Endometrial microvascular endothelial cells (primary cell): ENCODE measurements around the gene ANKRD33B. TPM values are rescaled to one million over a fixed set of nuclear protein-coding genes. Genes with fewer than 3 reads are reported as not detected.

Source experiments
- in situ Hi-C: cut with HindIII; loops from 2 replicates; pipeline ENCODE4 v1.10.0; 2017; ENCODE audit warnings: low sequenced_read_pairs, low pct_unique_long_range_greater_than_20kb; ENCODE audit errors: inconsistent ontology term
- total RNA-seq: library from RNA; depleted of rRNA; stranded (reverse); fragments of >200 nt; gene quantifications from one replicate; pipeline ENCODE4 v1.2.3, GENCODE V29; 2015; ENCODE audit errors: inconsistent ontology term

The ANKRD33B gene
- total RNA-seq, 1 donor from 2014 or later = 4.7 TPM

- in situ Hi-C loops = no loop called here
Observed at GRCh38 chr5:10639846-10640368, 76.0 kb downstream of the ANKRD33B start.

- in situ Hi-C loops = no loop called here
Observed at GRCh38 chr5:10642367-10642766, 78.5 kb downstream of the ANKRD33B start.

DNA sequence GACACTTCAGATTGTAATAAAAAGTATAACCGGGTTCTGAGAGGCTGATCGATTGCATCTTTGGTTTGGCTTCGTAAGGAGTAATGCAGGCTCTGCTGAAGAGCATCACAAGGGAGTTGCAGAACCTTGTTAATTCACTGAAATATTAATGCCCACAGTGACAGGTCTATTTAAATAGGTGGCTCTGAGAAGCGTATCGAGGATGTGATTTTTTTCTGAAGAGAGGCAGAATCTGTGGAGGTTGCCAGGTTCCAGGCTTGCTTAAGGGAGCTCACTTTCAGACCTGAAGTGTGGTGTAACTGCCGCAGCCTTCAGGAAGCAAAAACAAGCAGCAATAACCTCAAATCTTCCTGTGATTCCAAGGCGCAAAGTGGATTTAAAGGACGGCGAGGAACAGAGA is 80.3 kb downstream of the ANKRD33B start:
- in situ Hi-C loops = no loop called here

DNA sequence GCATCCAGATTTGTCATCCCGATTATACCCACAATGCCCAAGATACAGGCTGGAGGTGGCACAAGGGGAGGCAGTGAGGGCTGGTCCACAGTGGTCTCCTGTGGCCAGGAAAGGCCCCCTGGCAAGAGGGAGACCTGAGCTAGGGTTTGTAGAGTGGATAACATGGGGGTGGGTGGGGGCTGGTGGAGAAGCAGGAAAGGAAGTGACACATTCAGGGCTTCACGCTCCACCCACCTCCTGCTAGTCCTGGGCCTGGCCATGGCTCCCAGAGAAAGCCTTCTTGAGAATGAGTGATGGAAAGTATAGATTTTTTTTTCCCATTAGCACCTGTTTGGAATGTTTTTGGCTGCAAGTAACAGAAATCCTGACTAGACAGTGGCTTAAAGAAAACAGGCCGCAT is 81.3 kb downstream of the ANKRD33B start:
- in situ Hi-C loops = no loop called here

- in situ Hi-C loops = no loop called here
Observed at GRCh38 chr5:10645671-10646070, 81.8 kb downstream of the ANKRD33B start.

DNA sequence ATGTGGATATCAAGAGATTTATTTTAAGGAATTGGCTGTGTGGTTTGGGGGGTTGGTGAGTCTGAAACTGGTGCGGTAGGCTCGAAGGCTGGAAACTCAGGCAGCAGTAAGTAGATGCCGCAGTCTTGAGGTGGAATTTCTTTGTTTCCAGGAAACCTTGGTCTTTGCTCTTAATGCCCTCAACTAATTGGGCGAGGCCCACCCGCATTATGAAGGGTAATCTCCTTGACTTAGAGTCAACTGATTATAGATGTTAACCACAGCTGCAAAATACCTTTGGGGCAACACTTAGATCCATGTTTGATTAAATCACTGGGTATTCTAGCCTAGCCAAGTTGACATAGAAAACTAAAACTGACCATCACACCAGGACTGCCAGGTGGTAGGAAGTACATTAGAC is 83.8 kb downstream of the ANKRD33B start:
- in situ Hi-C loops = no loop called here

DNA sequence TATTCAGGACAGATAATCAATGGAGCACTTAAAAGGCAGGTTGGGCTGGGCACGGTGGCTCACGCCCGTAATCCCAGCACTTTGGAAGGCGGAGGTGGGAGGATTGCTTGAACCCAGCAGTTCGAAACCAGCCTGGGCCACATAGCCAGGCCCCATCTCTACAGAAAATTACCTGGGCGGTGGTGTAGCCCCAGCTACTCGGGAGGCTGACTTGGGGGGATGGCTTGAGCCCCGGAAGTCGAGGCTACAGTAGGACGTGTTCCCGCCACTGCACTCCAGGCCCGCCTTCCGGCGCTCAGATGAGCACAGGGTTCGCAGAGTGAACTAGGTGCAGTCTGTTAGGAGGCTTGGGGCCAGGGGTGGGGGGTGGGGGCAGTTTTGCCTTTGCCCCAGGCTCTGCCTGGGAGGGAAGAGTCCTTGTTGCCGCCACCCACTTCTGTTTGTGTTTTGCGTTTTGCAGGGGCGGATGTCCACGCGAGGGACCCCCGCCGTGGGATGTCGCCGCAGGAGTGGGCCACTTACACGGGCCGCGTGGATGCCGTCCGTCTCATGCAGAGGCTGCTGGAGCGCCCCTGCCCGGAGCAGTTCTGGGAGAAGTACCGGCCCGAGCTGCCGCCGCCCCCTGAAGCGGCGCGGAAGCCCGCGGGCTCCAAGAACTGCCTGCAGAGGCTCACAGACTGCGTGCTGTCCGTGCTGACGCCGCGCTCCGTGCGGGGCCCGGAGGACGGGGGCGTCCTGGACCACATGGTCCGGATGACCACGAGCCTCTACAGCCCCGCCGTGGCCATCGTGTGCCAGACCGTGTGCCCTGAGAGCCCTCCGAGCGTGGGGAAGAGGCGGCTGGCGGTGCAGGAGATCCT is 85.2 kb downstream of the ANKRD33B start:
- in situ Hi-C loops = no loop called here

DNA sequence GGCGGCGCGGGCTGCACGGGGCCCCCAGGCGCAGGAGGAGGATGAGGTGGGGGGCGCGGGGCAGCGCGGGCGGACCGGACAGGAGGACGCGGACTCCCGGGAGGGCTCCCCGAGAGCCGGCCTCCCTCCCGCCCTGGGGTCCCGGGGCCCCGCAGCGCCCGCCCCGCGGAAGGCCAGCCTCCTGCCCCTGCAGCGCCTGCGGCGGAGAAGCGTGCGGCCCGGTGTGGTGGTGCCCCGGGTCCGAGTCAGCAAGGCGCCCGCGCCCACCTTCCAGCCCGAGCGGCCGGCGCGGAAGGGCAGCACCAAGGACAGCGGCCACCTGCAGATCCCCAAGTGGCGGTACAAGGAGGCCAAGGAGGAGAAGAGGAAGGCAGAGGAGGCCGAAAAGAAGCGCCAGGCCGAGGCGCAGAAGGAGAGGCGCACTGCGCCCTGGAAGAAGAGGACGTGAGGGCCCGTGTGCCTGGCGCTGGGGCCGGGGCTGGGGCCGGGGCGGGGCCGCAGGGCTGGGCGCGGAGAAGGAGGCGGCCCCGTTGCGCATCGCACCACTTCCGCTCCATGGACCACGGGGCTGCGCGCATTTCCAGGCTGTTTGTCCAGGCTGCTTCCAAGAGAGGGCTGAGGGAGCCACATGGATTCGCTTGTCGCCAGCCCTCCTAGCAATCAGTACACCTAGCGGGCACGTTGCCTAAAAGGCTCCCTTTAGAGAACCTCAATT is 86.0 kb downstream of the ANKRD33B start:
- in situ Hi-C loops = no loop called here

GRCh38 chr5:10652151-10652550 is 88.3 kb downstream of the ANKRD33B start:
- in situ Hi-C loops = no loop called here

DNA sequence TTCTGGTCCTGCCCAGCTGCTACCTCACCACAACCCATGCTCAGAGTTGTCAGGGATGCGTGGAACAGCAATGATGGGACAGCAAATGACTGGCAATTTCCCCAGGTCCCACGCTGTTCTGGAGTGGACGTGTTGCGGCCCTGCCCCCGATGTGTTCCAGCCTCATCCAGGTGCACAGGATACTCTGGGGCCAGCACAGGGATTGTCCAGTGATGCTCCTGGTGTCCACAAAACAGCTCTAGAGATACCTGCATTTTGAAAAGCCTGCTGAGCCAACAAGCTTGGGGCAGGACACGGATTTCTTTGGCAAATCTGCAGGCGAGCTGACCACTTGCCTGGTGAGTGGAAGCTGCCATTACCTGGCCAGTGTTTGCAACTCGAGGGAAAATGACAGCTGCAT is 88.7 kb downstream of the ANKRD33B start:
- in situ Hi-C loops = no loop called here

DNA sequence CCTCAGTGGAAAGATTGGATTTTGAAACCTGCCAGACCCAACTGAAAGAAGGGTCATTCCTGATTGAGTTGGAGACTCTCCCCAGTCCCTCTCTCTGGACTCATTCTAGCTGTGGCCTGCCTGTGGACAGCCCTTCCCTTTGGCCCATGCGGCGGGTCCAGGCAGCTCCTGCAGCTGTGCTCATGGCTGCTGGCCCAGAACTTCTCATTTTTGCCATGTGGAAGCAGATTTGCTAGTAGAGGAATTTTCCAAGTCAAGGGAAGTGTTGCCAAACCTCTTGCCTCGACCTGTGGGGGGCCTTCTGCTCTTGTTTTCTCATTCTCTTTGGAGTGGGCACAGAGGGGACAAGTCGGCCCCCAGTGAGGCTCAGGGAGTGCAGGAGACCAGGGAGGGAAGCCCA is 89.2 kb downstream of the ANKRD33B start:
- in situ Hi-C loops = no loop called here

DNA sequence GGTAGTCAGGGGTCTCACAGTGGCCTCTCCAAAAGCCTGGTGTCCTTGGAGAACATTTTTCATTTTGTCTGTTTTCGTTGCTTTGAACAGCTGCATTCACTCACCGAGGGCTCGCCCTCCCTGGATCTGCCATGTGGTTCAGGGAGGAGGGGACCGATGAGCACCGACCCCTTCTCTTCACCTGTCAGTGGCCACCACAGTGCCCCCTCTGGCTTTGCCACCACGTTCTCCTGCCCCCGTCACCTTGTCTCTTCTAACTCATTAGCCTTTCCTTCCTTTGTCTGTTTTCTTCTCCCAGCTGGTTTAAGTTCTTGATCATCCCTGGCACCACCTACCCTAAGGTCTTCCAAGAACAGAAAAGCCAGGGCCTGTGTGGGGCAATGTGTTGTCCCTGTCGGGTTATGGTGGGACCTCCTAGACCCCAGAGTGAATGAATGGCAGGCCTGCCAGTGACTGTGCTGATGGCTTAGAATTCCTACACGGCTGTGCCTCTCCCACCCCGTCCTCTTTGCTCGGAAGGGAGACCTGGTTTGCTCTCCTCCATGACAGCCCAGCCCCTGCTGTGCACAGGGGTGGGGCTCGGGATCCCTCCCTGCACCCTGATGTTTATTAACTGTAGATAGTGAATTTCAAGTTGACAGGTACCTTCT is 90.0 kb downstream of the ANKRD33B start:
- in situ Hi-C loops = no loop called here

- in situ Hi-C loops = no loop called here
Observed at GRCh38 chr5:10654566-10654965, 90.7 kb downstream of the ANKRD33B start.

- in situ Hi-C loops = no loop called here
Observed at GRCh38 chr5:10655161-10655971, 91.5 kb downstream of the ANKRD33B start.

DNA sequence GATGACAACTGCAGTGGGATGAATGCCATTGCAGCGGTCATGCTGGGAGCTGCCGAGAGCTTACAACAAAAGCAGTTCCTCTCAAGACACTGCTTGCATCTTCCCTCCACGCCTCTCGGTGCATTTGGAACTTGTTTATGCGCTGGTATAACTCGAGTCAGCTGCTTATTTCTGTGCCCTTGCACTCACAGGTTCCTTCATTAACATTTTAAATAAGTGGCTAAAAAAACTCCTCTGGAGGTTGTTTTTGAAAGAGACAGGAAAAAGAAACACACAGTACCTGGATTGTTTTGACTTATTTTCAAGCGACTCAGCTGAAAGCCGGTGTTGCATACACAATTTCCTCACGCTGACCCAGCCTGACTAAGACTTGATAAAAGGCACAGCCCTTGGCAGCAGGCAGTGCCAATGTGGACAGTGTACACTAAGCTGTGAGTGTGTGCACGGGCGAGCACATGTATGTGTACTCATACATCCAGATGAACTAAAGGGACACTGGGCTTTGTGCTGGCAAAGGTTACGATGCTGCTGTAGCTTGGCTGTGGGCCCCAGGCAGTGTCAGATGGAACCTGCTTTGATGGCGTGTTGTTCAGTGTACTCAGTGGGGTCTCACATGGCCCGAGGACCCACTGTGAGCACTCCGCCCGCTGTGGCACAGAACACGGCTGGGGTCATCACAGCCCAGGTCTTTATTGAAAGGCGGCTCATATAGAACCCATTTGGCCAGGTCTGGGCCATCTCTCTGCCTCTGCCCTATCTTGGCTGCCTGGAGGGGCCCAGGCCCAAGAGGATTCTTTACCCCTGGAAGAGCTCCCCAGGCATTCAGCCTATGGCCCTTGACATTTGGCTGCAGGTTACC is 92.3 kb downstream of the ANKRD33B start:
- in situ Hi-C loops = no loop called here

DNA sequence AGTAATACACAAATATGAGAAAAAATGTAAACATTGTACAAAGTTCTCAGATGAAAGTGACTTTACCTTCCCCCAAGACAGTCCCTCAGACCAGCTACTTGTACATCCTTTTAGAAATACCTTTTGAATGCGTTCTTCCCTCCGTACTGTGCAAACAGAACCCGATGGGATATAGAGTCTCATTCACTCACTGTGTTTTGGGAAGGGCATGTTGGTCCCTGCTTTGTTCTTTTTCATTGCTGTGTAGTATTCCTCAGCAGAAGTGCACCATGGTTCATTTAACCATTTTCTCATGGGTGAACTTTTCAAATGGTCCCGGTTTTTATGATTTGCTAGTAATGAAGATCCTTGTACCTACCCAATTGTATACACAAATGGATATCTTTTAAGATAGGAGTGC is 94.4 kb downstream of the ANKRD33B start:
- in situ Hi-C loops = no loop called here

- in situ Hi-C loops = no loop called here
Observed at GRCh38 chr5:10660135-10660534, 96.3 kb downstream of the ANKRD33B start.
